SK-N-SH treated with all-trans-retinoic acid at 6 μM for 48 hours (cell line): ENCODE results near the gene FIGNL2.

Experiments used
- CSDC2 ChIP-seq: fragments of 250-450 bp; sonication (Bioruptor Pico); IDR thresholded peaks from 2 replicates; pipeline ENCODE4 v1.5.0; 2020; ENCODE audit warnings: mild to moderate bottlenecking, moderate library complexity
- ESRRG ChIP-seq: fragments of 250-450 bp; sonication (Bioruptor Pico); IDR thresholded peaks from 2 replicates; pipeline ENCODE4 v1.6.1; 2021; ENCODE audit warnings: mild to moderate bottlenecking
- GLIS3 ChIP-seq: fragments of 250-450 bp; sonication (Bioruptor Pico); IDR thresholded peaks from 2 replicates; pipeline ENCODE4 v1.5.0; 2020; ENCODE audit warnings: mild to moderate bottlenecking, moderate library complexity
- PATZ1 ChIP-seq: fragments of 250-450 bp; sonication (Bioruptor Pico); IDR thresholded peaks from 2 replicates; pipeline ENCODE4 v1.8.0; 2020; ENCODE audit warnings: mild to moderate bottlenecking, moderate library complexity, borderline replicate concordance
- PPARA ChIP-seq: fragments of 250-450 bp; sonication (Bioruptor Pico); IDR thresholded peaks from 2 replicates; pipeline ENCODE4 v1.5.0; 2020; ENCODE audit warnings: mild to moderate bottlenecking, borderline replicate concordance
- RARB ChIP-seq: fragments of 250-450 bp; sonication (Bioruptor Pico); IDR thresholded peaks from 2 replicates; pipeline ENCODE4 v1.8.0; 2021; ENCODE audit warnings: mild to moderate bottlenecking, moderate library complexity
- TOX ChIP-seq: fragments of 250-450 bp; sonication (Bioruptor Pico); IDR thresholded peaks from 2 replicates; pipeline ENCODE4 v1.8.0; 2021; ENCODE audit warnings: mild to moderate bottlenecking, moderate library complexity, borderline replicate concordance
- ZC3H10 ChIP-seq: fragments of 250-450 bp; sonication (Bioruptor Pico); IDR thresholded peaks from 2 replicates; pipeline ENCODE4 v1.5.1; 2021; ENCODE audit warnings: mild to moderate bottlenecking, moderate library complexity
- ZFP3 ChIP-seq: fragments of 250-450 bp; sonication (Bioruptor Pico); IDR thresholded peaks from 2 replicates; pipeline ENCODE4 v1.5.0; 2020; ENCODE audit warnings: mild to moderate bottlenecking, moderate library complexity
- ZNF565 ChIP-seq: fragments of 450-650 bp; formaldehyde crosslinking; conservative IDR thresholded peaks from 2 replicates; pipeline ENCODE4 v1.5.0; 2020; ENCODE audit warnings: low read depth, mild to moderate bottlenecking, moderate library complexity
- TF ChIP-seq, protein P1 (sequence below): fragments of 250-450 bp; sonication (Bioruptor Pico); IDR thresholded peaks from 2 replicates; pipeline ENCODE4 v1.5.1; 2020; ENCODE audit warnings: low read depth, mild to moderate bottlenecking, moderate library complexity
- TF ChIP-seq, protein P2 (sequence below): fragments of 250-450 bp; sonication (Bioruptor Pico); IDR thresholded peaks from 2 replicates; pipeline ENCODE4 v1.8.0; 2021; ENCODE audit warnings: low read depth, mild to moderate bottlenecking, moderate library complexity, borderline replicate concordance

- TF ChIP-seq ESRRG (no peak), CSDC2 (no peak), TOX (CRISPR knock-in tag) (no peak), ZC3H10 (CRISPR knock-in tag) (no peak), PPARA (CRISPR knock-in tag) (no peak), ZFP3 (no peak), GLIS3 (CRISPR knock-in tag) (no peak), ZNF565 (CRISPR knock-in tag) (no peak), RARB (CRISPR knock-in tag) (no peak), PATZ1 (CRISPR knock-in tag) (no peak)
- TF ChIP-seq, protein P1, sequence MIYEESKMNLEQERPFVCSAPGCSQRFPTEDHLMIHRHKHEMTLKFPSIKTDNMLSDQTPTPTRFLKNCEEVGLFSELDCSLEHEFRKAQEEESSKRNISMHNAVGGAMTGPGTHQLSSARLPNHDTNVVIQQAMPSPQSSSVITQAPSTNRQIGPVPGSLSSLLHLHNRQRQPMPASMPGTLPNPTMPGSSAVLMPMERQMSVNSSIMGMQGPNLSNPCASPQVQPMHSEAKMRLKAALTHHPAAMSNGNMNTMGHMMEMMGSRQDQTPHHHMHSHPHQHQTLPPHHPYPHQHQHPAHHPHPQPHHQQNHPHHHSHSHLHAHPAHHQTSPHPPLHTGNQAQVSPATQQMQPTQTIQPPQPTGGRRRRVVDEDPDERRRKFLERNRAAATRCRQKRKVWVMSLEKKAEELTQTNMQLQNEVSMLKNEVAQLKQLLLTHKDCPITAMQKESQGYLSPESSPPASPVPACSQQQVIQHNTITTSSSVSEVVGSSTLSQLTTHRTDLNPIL: no peak
- TF ChIP-seq, protein P2, sequence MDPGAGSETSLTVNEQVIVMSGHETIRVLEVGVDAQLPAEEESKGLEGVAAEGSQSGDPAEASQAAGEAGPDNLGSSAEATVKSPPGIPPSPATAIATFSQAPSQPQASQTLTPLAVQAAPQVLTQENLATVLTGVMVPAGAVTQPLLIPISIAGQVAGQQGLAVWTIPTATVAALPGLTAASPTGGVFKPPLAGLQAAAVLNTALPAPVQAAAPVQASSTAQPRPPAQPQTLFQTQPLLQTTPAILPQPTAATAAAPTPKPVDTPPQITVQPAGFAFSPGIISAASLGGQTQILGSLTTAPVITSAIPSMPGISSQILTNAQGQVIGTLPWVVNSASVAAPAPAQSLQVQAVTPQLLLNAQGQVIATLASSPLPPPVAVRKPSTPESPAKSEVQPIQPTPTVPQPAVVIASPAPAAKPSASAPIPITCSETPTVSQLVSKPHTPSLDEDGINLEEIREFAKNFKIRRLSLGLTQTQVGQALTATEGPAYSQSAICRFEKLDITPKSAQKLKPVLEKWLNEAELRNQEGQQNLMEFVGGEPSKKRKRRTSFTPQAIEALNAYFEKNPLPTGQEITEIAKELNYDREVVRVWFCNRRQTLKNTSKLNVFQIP: no peak
Observed at GRCh38 chr12:51890133-51890464, 41.6 kb upstream of the FIGNL2 start.
